Hematopoietic multipotent progenitor cell treated with erythropoietin and hydrocortisone succinate and interleukin-3 and kit ligand, for 4 days (in vitro differentiated cells): ENCODE data around the gene NGEF.

Source experiments
- DNase-seq: peaks from one replicate; pipeline ENCODE4 v3.0.0-alpha.2; 2015

NGEF gene

DNA sequence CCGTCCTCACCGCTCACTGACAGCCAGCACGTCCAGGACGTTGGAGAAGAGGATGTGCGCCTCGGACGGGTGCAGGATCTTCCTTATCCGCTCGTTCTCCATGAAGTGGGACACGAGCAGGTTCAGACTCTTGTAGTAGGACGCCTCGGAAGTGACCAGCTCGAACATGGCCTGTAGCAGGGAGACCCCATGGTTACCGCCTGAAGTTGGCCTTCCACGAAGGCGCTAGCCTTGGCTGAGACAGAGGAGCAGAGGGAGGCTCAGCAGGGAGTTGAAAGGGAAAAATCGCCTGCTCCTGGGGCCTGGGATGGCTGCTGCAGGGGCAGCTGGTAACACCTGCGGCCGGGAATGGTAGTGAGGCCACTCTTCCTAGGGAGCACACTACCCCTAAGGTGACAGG, 118.3 kb downstream of the NGEF start:
- no peak for DNase-seq

DNA sequence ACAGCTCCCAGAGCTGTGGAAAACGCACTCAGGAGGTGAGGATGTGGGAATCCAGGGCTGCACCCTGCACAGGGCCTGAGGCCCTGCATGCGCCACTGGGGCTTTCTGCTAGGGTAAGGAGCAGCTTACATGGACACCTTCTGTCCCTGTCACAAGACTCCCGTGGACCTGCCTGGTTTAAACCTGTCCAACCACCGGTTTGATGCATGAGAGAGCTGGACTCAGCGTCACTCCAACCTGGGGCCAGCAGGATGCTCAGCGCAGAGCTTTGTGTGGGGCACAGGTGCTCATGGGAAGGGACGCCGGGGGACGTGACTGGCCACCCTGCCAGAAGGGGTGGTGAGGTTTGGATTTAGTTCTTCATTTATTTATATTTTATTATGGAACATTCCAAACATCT, 118.8 kb downstream of the NGEF start:
- no peak for DNase-seq

DNA sequence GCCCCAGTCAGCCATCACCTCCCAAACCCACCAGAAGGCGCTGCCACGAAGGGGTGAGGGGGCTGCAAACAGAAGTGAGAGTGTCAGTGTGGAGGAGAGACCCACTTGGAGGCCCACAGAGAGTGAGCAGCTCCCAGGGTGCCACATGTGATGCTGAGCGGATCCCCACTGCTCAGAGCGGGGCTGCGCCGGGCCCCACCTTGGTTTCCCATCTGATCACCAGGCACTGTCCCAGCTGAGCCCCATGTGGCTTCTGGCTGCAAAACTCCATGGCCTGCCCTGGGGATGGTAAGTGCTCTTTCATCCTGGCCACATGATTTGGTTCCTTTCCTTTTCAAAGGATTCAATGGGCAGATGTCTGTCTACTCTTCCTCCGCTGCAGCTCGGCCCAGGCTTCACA, 119.2 kb downstream of the NGEF start:
- DNase-seq: no peak

DNA sequence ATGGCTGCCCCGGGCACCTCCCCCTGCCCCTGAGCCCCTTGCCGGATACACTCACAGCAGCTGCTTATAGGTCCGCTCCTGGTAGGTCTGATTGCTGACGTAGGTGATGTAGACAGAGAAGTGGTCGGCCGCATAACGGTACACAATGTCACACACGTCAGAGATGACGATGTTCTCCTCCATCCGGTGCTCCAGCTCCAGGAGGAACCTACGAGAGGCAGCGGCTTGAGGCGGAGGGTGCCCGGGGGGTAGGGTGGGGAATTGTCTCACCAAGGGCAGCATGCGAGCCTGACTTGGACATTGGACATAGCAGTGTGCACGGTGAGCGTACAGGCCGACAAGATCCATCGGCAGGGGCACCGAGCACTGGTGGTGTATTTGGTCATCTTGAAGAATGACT, 120.2 kb downstream of the NGEF start:
- DNase-seq: no peak

DNA sequence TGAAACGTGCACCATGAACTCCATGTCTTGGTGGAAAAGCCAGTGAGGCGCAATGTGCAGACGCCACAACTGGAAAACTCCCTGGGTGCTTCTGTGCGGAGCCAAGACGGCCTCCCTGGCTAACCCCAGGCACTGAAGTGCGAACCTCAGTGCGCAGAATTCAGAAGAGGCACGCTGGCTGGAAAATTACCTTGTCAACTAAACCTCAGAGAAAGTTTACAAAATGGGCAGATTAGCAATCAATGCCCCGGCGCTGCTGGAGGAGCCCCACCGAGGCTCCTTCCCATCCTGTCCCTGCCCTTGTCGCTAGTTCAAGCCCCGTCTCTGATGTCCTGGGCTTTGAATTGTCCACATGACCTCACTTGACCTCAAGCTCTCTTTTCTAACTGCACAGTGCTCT, 120.8 kb downstream of the NGEF start:
- no peak for DNase-seq

DNA sequence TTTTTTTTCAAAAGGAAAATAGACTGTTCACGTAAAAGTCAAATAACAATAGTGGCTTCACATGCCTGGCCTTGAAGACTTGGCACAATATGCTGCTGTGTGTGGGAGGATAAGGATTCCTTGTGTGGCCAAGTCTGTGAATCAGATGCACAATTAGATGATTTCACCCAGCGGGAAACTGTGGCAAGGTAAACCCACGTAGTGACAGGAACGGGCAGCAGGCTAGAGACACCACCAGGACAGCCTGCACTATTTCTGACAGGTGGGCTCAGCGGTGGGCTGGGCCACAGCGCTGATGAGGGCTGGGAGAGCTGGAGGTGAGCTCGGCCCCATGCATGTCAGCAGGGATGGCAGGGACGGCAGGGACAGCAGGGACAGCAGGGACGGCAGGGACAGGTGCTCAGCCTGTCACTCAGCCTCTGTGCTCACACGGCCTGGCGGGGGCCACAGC, 121.4 kb downstream of the NGEF start:
- DNase-seq: no peak

DNA sequence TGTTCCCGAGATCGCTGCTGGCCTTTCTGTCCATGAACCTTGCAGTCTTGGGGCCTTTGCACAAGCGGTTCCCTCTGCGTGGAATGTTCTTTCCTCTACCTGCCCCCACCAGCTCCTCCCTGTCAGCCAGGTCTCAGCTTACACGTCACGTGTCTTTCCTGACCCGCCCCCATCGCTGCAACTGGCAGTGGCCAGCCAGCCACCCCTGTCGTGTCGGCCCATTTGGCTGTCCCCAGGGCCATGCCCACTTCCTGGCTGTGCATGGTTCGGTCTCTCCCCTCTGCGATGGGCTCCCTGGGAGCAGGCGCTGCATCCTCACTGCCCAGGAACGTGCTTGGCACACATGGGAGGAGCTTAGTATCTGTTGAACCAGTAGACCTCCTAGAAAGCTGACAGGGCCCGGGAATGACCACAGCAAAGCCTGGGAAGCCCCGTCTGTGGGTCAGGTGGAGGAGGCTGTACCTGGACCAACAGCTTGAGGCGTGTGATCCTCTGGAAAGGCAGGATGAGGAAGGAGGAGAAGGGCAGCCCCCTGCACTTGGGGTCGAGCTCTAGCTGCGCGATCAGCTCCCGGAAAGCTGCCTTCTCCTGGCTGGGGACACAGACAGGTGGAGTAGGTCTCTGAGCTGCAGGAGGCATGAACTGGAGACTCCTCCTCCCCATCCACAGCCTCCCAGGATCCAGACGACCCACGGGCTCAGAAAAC, 122.0 kb downstream of the NGEF start:
- no peak for DNase-seq

DNA sequence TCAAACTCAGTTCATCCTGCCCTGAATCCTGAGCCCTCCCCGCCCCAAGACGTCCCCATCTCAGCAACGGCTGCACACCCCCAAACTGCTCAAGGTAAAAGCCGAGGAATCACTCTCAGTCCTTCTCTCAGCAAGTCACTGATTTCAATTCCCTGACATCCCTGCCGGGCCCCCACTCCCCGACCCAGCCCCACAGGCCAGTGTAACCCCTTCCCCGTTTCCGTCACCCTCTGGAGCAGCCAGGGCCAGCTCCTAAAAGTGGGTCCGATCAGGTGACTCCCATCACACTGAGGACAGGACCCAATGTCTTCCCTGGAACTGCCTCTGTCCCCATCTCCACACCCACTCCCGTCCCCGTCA, 122.5 kb downstream of the NGEF start:
- no peak for DNase-seq

DNA sequence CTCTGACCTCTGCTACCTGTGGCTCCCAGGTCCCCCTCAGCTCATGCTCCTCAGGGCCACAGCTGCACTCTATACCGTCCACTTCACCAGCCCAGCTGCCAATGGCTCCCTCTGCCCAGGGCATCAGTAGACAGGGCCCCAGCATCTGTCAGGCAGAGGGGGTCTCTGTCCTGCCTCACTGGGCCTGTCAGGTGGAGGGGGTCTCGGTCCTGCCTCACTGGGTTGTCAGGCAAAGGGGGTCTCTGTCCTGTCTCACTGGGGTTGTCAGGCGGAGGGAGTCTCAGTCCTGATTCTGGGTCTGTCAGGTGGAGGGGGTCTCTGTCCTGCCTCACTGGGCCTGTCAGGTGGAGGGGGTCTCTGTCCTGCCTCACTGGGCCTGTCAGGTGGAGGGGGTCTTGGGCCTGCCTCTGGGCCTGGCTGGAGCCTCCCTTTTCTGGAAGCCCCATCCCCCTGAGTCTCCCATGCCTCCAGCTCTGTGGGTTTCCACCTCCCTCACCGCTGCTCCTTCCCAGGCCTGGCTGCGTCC, 123.1 kb downstream of the NGEF start:
- no peak for DNase-seq

DNA sequence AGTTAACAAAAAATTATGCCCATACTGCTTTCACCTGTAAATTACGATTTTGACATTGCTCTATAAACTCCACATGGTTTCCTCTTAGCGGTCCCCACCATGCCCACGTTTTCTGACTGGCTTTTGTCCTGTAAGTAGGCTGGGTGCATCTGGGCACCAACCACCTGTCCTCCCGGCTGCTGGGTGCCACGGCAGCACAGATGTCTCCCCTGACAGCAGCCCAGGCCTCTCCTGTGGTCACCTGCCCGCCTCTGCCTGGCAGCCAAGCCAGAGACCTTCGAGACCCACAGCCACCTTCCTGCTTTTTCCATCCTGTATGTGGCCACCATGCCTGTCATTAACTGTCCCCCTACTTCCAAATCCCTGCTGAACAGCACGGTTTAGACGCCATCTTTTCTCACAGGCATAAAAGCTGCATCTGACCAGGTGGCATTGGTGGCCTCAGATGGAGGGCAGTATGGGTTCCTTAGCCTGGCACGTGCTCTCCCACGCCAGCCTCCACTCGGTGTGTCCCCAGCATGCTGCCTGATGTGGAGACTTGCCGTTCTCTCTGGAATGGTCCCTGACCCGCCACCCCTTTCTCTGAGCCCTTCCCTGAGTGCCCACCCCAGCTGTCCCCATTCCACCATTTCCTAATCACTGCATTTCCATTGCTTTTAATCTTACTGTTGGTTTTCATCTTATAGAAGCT, 124.1 kb downstream of the NGEF start:
- DNase-seq: no peak

DNA sequence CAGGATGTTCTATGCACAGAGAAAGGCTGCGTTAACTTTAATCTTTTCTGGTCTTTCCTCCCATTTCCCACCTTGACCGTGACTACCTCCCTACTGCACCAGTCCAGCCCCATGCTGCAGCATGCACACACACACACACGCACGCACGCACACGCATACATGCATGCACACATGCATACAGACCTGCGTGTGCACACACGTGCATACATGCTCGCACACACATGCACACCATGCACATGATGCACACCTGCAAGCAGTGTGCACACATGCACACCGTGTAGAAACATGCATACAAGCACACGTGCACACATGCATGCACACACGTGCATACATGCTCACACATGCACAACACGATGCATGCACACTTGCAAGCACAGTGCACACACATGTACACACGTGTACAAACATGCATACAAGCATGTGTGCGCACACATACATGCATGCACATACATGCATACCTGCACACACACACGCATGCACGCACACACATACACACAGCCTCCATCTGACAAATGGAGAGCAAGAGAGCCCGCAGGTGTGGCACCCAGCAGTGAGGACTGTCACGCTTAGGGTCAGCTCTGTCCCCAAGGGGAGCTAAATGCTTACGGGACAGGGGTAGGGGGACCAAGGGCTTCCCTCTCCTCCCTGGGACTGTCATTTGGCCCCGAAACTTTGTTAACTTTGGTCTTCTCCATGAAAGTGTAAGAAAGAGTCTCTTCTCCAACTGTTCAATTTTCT, 124.8 kb downstream of the NGEF start:
- no peak for DNase-seq

DNA sequence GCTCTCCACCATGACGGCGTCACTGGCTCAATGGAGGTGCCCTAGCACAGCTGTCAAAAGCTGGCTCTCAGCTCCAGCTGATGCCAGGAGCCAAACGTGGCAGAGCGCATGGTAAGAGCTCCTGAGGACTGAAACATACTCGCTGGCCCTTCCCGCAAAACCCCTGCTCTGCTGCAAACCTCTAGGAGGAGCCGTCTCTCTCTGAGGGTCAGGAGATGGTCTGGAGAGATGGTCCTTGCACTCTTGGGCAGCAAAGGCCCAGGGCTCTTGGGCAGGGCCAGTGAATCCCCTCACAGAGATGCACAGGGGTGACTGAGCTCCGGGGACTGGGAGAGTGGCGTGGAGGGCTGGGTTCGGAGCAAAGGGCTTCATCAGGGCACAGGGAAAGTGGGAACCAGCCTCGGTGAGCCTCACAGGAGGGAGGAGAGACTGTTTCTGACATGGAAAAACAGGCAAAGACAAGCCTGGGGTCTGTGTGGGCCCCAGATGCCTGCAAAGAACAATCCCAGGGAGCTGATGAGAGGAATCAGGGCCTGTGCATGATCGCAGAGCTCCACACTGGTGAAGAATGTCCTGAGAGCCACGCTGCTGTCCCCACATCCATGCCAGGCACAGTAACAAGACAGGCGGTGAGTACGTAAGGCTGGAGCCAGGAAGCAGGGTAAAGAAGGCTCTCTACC, 125.7 kb downstream of the NGEF start:
- DNase-seq: no peak

DNA sequence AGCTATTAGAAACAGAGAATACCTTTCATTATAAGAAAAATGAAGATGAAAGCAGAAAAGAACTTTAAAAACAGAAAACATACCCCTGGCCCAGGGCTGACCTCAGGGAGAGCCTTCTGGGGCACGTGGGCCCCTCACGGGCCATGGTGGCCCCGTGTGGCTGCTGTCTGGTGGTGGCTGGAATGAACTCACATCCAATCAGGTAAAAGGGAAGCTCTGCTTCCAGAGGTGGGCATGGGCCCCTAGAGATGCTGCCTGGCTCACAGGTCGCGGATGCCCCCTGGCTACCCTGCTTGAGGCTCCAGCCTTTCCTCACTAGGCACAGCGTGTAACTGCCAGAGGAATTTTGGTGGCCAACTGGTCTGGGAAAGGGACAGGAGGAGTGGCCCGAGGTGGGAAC, 126.4 kb downstream of the NGEF start:
- DNase-seq: no peak

DNA sequence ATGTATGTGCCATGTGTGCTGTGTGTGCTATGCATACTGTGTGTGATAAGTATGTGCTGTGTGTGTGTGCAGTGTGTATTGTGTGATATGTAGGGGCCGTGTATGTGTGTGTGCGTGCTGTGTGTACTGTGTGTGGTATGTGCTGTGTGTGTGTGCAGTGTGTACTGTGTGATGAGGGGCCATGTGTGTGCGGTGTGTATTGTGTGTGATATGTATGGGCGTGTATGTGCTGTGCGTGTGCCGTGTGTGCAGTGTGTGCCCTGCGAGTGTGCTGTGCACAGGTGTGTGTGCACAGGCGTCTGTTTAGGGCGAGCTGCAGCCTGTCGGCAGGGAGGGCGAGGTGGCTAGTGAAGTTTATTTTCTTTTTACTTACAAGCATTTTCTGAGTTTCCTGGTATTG, 126.9 kb downstream of the NGEF start:
- DNase-seq: no peak

DNA sequence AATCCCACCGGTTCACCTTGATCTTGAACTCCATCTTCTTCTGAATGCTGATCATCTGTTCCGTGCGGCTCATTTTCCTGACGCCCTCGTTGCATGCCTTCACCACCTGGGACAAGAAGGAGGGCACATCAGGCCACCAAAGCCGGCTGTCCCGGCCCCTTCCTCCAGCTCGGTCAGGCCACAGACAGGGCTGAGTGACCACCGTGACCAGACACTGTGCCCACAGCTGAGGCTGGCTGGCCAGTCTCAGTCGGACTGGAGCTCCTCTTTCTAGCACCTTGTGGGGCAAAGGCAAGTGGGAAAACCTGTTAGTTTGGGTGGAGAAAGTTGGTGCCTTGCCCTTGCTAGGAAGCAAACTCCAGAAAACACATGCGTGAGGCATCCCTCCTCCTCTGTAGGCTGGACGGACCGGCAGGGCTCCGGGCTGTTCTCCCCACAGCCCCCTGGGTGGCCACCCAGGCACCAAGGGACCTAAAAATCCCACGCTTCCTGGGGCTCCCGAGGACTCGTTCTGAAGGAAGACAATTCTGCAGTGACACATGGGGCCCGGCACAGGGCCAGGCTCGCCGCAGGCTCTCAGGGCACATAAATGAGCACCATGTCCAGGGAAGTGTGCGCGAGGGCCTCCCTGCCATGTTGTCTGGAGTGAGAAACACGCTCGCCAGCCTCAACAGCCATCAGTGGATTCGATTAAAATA, 127.6 kb downstream of the NGEF start:
- DNase-seq: no peak

DNA sequence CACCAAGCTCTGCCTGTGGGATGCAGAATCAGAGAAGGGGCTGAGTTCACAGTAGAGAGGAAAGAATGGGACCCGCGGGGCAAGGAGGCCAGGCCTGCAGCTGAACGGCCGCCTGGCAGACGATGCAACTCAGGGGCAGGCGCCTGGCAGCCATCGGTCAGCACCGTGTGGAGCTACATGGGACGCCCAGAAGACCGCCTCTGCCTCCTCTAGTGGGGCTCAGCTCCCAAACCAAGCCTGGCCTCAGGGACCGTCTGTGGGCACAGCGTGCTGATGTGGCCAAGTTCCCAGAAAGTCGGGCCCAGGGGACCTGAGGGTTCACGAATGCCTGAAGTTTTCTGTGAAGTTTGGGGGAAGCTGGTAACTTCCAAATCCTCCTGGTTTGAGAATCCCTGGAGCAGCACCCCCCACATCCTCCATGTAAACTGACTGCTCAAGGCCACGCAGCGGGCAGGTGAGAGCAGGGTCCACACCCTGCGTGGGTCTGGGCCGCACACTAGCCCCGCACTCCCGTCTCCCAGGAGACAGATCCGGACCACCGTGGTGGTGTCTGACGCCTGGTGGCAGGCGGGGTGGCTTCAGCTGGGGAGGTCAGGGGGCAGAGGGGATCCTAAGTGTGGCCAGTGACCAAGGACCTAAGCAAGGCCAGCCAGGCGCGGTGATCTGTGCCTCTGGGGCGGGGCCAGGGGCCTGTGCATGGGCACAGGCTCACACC, 128.3 kb downstream of the NGEF start:
- DNase-seq: no peak

DNA sequence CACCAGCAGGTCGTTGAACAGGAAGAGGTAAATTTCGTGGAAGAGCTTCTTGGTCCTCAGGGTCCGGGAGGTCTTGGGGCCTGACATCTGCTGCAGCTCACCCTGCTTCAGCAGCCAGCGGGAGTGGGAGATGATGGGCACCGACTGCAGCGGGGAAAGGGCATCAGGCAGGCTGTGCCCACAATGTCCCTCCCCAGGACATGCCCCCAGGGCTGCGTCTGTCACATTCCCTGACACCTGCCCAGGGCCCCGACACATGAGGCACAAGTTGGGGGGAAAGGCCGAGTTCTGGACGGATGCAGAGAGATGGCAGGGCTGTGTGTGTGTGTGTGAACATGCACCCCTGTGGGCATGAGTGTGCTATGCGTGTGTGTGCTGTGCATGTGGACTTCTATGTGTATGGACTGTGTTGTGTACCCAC, 129.0 kb downstream of the NGEF start:
- no peak for DNase-seq

DNA sequence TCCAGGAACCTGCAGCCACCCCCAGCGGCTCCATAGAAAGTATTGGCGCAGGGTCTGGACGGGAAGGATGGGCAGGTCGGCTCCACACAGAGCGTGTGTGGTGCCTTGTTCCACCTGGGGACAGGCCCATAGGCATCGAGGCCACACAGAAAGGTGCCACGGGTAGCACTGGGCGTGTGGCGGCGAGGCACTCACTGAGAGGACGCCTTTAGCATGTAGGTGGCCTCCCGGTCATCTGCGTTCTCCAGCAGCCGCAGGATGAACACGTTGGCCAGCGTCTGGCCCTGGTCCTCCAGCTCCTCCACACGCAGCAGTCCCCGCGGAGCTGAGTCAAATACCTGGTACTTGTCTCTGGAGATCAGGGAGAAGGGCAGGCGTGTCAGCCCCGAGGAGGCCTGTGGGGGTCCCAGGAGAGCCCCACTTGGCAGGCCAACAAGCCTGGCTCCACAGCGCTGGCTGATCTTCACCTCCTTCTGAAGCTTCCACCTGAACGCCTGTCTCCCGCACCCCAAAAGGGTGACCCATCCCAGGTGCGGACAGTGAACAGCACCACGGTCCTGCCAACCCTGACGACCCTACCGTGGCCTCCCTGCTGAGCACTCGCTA, 129.8 kb downstream of the NGEF start:
- DNase-seq: no peak

DNA sequence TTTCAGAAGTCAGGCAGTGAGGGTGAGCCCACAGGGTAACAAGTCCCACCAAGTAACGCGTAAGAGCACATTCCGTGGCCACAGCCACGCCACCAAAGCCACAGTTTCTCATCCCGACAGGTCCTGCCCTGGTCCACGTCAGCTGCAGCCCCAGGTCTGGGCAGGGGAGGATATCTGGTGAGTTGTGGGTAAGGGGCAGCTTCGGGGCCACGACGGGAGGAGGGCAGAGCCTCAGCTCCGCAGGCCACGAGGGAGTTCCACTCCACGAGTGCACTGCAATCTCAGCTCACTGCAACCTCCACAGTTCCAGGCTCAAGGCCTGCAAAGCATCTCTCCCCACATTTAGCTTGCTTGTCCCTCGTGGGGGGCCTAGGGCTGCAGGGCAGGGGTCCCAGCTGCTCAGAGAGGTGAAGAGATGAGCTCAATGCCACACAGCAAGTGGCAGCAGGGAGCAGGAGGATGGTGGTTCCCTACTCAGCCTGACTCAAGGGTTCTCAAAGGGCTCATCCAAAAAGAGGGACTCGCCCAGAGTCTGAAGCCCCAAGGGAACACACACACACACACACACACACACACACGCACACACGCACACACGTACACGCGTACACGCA, 130.4 kb downstream of the NGEF start:
- no peak for DNase-seq

DNA sequence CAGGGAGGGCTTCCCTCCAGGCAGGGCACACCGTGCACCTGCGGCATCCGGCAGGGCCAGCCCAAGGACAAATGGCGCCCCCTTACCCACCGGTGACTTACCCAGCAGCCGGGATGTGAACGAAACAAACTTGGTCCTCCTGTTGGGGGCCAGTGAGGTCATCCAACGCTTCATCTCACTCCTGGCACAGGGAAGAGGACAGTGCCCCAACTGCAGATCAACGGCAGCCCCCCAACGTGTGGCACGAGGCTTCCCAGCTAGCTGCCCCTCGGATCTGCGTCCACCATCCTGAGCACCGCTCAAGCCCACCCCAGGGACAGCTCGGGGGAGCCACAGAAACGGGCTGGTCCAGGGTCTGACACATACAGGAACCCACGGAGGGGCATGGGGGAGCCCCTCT, 131.0 kb downstream of the NGEF start:
- DNase-seq: no peak

DNA sequence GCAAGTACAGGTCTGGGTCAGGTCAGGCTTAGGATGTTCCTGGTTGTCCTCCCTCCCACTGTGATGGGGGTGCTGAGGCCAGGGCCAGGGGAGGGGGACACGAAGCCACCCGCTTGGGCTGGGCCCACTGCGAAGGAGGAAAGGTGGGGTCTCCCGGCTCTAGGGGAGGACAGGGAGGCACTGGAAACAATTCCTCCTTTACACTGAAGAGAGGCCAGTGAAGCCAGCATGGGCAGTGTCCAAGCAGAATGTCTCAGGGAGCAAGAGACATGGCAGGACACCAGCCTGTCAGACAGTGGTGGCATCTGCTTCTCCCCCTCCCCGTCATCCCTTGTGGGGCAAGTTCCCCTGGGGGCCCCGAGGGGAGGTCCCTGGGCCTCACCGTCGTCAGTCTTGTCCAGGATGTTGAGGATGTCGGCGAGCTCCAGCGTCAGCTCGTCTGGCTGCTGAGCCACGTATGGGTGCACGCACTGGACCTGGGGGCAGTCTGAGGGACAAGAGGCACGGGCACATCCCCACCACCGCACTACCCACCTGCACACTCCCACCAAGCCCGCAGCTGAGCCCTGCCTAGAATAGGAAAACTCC, 132.2 kb downstream of the NGEF start:
- DNase-seq: no peak
